Left kidney (tissue), 2 donors: ENCODE results near the gene DNM2. TPM values are rescaled to one million over a fixed set of nuclear protein-coding genes. Genes with fewer than 3 reads are reported as not detected.
"Not testable (repeated sequence)": the region's sequence is repeated elsewhere in the genome, so short reads cannot be mapped to it uniquely, and the experiment has no call there.

Source experiments
- DNase-seq: peaks from one replicate; pipeline ENCODE4 v3.0.0-alpha.2; 2013
- polyA plus RNA-seq: library from polyadenylated mRNA; unstranded; fragments of 120-200 nt; gene quantifications from one replicate; pipeline ENCODE4 v1.2.1, GENCODE V29; 2013; ENCODE audit not compliant: insufficient read length

The DNM2 gene
- polyA plus RNA-seq, 1 donor: 155 TPM

DNA sequence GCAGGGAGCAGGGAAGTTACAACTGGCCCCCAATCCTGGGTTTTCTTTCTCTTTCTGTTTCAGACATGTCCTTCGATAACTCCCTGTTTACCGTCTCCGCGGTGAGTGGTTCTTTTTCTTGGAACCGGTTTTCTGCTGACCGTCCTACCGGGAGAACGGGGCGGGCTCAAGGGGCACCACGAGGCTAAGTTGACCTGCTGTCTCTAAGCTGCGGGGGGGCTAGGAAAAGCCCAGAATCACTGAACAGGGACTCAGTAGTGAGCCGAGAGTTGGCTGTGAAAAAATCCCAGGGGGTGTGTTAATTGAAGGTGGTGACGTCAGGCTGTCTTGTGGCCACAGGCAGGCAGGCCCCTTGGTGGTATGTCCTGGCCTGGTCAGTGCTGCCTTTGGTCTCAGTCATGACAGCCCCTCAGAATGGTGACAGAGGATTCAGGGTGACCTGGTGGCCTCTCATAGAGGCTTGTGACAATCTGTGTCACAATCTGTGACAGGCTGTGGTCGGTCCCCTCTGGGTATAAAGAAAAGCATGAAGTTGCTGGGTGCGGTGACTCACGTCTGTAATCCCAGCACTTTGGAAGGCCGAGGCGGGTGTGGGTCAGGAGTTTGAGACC, 145.3 kb downstream of the DNM2 start:
- peak; percentile 29 for DNase-seq

DNA sequence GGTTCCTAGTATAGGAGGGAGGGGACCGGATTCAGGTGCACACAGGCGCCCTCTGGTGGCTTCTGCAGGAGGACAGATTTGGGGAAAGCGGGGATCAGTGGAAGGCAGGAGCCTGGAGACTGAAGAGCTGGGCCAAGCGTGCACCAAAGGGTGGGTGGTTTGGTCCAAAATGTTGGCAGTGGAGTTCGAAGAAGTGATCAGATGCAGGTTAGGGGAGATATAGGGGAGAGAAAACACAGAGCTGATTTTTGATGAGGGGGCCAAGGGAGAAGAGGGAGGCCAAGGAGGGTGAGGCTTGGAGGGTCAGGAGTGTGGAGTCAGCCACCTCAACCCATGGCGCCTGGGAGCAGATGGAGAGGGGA, 146.6 kb downstream of the DNM2 start:
- peak; percentile 67 for DNase-seq

DNA sequence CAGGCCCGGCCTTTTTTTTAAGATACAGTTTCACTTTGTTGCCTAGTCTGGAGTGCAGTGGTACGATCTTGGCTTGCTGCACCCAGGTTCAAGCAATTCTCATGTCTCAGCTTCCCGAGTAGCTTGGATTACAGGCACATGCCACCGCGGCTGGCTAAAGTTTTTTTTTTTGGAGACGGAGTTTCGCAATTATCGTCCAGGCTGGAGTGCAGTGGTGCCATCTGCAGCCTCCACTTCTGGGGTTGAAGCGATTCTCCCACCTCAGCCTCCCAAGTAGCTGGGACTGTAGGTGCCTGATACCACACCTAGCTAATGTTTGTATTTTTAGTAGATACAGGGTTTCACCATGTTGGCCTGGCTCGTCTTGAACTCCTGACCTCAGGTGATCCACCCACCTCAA, 148.6 kb downstream of the DNM2 start:
- no peak for DNase-seq

- DNase-seq: no peak
These were observed 151.1 kb downstream of the DNM2 start for GRCh38 chr19:10868872-10869547.

- not testable (repeated sequence) for DNase-seq
These were observed 152.0 kb downstream of the DNM2 start for GRCh38 chr19:10869872-10870311.

DNA sequence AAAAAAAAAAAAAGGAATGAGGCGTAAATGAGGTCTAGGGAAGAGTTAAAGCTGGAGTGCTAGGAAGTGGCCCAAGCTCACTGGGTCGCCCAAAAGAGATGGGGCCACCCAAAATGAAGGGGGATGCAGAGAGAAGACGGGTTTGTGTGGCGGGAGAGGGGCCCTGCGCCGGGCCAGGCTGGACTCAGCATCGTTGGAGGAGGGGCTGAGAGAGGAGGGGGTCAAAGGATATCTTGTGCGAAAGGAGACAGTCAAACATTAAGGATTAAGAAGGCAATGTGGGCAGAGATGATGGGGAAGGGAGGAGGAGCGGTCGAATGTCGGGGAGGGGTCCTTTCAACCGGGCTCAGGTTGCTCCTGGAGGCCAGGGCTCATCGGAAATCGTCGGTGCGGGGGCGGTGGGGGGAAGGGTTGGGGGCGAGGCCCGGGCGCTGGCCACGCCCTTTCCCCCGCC, 152.6 kb downstream of the DNM2 start:
- DNase-seq: no peak

DNA sequence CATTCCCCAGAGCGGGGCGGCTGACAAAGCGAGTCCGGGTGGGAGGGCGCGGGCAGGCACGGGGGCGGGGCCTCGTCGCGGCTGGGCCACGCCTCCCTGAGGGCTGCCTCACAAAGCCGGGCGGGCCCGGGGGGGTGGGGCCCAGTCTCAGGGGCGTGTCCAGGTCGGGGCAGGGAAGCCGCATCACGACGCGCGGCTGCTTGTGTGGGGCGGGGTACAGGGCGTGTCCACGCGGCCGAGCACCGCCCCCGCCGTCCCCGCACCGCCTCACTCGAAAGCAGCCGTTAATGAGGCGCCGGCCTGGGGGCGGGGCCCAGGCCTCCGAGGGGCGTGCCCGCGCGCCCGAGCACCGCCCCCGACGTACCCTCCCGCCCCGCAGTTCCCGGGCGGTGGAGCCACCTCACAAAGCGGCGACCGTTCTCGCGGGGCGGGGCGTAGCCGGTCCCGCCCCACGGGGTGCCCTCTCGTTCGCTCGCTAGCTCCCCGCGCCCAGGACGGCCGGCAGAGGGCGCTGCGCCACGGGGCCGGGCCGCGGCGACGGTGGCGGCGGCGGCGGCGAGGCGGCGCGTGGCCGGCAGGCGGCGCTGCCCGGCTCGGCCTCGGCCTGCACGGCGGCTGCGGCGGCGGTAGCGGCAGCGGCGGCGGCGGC, 153.2 kb downstream of the DNM2 start, which contains the start of gene CARM1:
Gene CARM1, plus strand, starts transcription at position 599 of the 649 bp plus-strand sequence. CDS start 150 bp downstream, outside the sequence.
- DNase-seq: peak; percentile 98

DNA sequence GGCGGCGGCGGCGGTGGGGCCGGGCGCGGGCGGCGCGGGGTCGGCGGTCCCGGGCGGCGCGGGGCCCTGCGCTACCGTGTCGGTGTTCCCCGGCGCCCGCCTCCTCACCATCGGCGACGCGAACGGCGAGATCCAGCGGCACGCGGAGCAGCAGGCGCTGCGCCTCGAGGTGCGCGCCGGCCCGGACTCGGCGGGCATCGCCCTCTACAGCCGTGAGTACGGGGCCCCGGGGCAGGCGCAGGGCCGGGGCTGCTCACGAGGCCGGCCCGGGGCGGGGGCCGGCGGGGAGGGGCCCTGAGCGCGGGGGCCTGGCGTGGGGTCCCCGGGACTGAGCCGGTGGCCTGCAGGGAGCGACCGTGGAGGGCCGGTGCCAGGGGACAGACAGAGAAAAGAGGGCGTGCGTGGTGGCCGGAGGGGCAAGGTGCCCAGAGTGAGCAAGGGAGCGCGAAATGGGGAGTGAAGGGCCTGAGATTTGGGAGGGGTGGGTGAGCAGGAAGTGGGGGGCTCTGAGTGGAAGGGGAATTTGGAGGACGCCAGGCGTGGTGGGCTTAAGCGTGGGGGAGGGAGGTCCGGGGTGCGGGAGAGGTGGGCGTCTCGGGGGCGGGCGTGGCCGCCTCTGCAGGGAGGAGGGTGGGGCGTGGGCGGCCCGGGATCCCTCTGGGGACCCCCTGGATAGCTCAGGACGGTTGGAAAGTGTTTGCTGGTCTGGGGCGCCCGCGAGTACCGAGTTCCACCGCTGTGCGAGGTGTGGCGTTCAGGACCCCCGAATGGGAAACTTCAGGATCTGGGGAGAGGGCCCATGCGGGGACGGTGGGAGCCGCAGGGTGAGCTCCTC, 154.0 kb downstream of the DNM2 start:
- no peak for DNase-seq

- no peak for DNase-seq
These were observed 154.7 kb downstream of the DNM2 start for GRCh38 chr19:10872546-10873107.

DNA sequence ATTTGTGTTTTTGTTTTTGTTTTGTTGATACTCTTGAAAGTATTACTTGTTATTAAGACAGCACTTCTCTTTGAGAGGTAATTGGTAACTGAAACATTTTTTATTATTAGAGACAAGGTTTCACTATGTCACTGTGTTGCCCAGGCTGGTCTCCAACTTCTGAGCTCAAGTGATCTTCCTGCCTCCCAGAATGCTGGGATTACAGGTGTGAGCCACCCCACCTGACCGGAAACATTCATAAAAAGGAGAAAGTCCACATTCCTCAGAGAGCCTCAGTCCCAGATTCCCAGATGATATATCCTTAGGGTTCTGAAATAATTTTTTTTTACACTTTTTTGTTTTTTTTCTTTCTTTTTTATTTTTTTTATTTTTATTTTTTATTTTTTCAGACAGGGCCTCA, 156.1 kb downstream of the DNM2 start:
- no peak for DNase-seq

- DNase-seq: no peak
These were observed 158.8 kb downstream of the DNM2 start for GRCh38 chr19:10876459-10877240.

- DNase-seq: not testable (repeated sequence)
These were observed 159.7 kb downstream of the DNM2 start for GRCh38 chr19:10877608-10878007.

DNA sequence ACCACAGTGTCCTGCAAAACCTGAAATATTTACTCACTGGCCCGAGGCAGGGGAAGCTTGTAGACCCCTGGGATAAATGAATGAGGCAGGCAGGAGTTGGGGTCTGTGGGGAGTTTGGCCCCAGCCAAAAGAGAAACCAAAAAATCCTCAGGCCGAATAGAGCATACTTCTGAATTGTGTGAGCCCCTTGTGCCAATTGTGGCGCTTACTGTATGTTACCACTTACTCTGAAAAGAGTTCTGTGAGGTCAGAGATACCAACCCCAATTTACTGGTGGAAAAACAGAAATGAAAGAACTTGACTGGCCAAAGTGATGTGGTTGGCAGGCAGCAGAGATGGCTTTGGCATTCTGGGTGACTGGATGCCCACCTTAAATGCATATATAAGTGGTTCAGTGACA, 160.4 kb downstream of the DNM2 start:
- DNase-seq: no peak

Other genes with a start within 250 kb of the DNM2 start
- gene KEAP1, start 214.7 kb upstream of the DNM2 start, polyA plus RNA-seq: 74.0 TPM
- 0.57 TPM for gene S1PR5, start 200.6 kb upstream of the DNM2 start, polyA plus RNA-seq
- 26.8 TPM for gene ATG4D, start 174.2 kb upstream of the DNM2 start, polyA plus RNA-seq
- 42.2 TPM for gene KRI1, start 152.1 kb upstream of the DNM2 start, polyA plus RNA-seq
- 8.5 TPM for gene CDKN2D, start 149.1 kb upstream of the DNM2 start, polyA plus RNA-seq
- gene AP1M2, start 130.8 kb upstream of the DNM2 start, polyA plus RNA-seq: 35.5 TPM
- gene SLC44A2, start 92.5 kb upstream of the DNM2 start, polyA plus RNA-seq: 180 TPM
- 358 TPM for gene ILF3, start 63.7 kb upstream of the DNM2 start, polyA plus RNA-seq
- 51.1 TPM for gene QTRT1, start 16.6 kb upstream of the DNM2 start, polyA plus RNA-seq
- gene TMED1, start 118.1 kb downstream of the DNM2 start, polyA plus RNA-seq: 45.8 TPM
- gene C19orf38, start 130.3 kb downstream of the DNM2 start, polyA plus RNA-seq: 1.4 TPM
- 43.5 TPM for gene CARM1, start 153.5 kb downstream of the DNM2 start, polyA plus RNA-seq
- 31.2 TPM for gene YIPF2, start 210.6 kb downstream of the DNM2 start, polyA plus RNA-seq
- 31.1 TPM for gene TIMM29, start 210.7 kb downstream of the DNM2 start, polyA plus RNA-seq
- gene SMARCA4, start 243.0 kb downstream of the DNM2 start, polyA plus RNA-seq: 169 TPM